HG02763 (cell line): ENCODE data around the gene DSCAM.

Experiments used
- ATAC-seq: cut with Tn5 transposase; IDR thresholded peaks from one replicate; pipeline ENCODE4 v1.9.1; 2021; ENCODE audit warnings: mild to moderate bottlenecking, moderate library complexity; ENCODE audit not compliant: unreplicated experiment

The DSCAM gene

GRCh38 chr21:40783404-40783803, 63.6 kb downstream of the DSCAM start:
- ATAC-seq = no peak

- no peak for ATAC-seq
Measured at GRCh38 chr21:40770435-40771055, 76.4 kb downstream of the DSCAM start.

GRCh38 chr21:40769231-40769630, 77.7 kb downstream of the DSCAM start:
- ATAC-seq = no peak

- no peak for ATAC-seq
Measured at GRCh38 chr21:40768056-40768455, 78.9 kb downstream of the DSCAM start.

GRCh38 chr21:40766381-40766780, 80.6 kb downstream of the DSCAM start:
- no peak for ATAC-seq

GRCh38 chr21:40765811-40766210, 81.1 kb downstream of the DSCAM start:
- ATAC-seq = no peak

GRCh38 chr21:40760821-40761220, 86.1 kb downstream of the DSCAM start:
- no peak for ATAC-seq

- no peak for ATAC-seq
Measured at GRCh38 chr21:40759061-40759460, 87.9 kb downstream of the DSCAM start.

GRCh38 chr21:40757366-40757765, 89.6 kb downstream of the DSCAM start:
- ATAC-seq = no peak

- no peak for ATAC-seq
Measured at GRCh38 chr21:40754466-40754865, 92.5 kb downstream of the DSCAM start.

- no peak for ATAC-seq
Measured at GRCh38 chr21:40753756-40754155, 93.2 kb downstream of the DSCAM start.

GRCh38 chr21:40752125-40752524, 94.8 kb downstream of the DSCAM start:
- ATAC-seq = no peak

GRCh38 chr21:40751221-40751620, 95.7 kb downstream of the DSCAM start:
- ATAC-seq = no peak

- ATAC-seq = no peak
Measured at GRCh38 chr21:40736145-40736544, 110.8 kb downstream of the DSCAM start.

- no peak for ATAC-seq
Measured at GRCh38 chr21:40733024-40733397, 113.9 kb downstream of the DSCAM start.

- no peak for ATAC-seq
Measured at GRCh38 chr21:40732253-40733023, 114.5 kb downstream of the DSCAM start.

- no peak for ATAC-seq
Measured at GRCh38 chr21:40731206-40731605, 115.8 kb downstream of the DSCAM start.

GRCh38 chr21:40730426-40730800, 116.5 kb downstream of the DSCAM start:
- ATAC-seq = no peak

- ATAC-seq = no peak
Measured at GRCh38 chr21:40729761-40730425, 117.1 kb downstream of the DSCAM start.

- ATAC-seq = no peak
Measured at GRCh38 chr21:40723966-40724365, 123.0 kb downstream of the DSCAM start.

GRCh38 chr21:40723317-40723716, 123.6 kb downstream of the DSCAM start:
- ATAC-seq = no peak

- no peak for ATAC-seq
Measured at GRCh38 chr21:40719615-40720014, 127.3 kb downstream of the DSCAM start.
